PC-9 (cell line): ENCODE results near the gene JADE2.

ENCODE experiments used
- CTCF ChIP-seq: fragments of 200-600 bp; sonication (generic); conservative IDR thresholded peaks from 2 replicates; pipeline ENCODE4 v1.6.1; 2017; ENCODE audit warnings: mixed run types, antibody characterized with exemption, mild to moderate bottlenecking, moderate library complexity
- EZH2 ChIP-seq: fragments of 200-600 bp; sonication (generic); IDR thresholded peaks from 2 replicates; pipeline ENCODE4 v1.8.0; 2017; ENCODE audit warnings: antibody characterized with exemption, low read depth

GRCh38 chr5:134554319-134555222, 29.1 kb downstream of the JADE2 start:
- no peak for TF ChIP-seq CTCF
- TF ChIP-seq EZH2, result no peak
